GM19240 (cell line): Measurements from ENCODE around the gene KIF5A.
"Not testable (repeated sequence)": the region's sequence is repeated elsewhere in the genome, so short reads cannot be mapped to it uniquely, and the experiment has no call there.

Experiments
- DNase-seq: peaks from one replicate; pipeline ENCODE4 v3.0.0; 2011; ENCODE audit warnings: low spot score; ENCODE audit not compliant: insufficient read length

Gene KIF5A

DNA sequence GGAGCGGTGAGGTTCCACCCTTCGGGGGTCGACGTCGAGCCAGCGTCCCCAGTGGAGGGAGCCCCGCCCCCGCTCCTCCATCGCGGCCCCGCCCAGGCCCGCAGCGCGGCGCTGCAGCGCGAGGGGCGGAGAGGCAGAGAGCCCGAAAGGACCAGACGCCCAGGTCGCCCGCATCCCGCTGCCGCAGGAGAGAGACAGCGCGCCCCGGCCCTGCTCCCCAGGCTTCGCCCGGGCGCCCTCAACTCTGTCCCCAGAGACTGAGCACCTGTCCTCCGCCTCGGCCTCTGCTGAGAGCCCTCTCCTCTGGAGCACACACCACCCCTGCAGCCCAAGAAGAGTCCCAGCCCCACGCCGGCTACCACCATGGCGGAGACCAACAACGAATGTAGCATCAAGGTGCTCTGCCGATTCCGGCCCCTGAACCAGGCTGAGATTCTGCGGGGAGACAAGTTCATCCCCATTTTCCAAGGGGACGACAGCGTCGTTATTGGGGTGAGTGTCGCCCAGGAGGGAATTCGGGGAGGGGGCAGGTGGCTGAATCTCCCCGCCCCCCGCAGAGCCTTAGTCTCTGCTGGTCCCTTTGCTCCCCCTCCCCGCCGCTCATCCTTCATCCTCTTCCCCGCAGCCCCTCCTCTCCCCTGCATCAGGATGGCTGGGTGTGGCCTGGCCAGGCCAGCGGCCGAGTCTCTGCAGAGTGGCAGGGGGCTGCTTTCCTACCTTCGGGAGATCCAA is at the start of gene KIF5A:
Gene KIF5A (plus strand): TSS at position 136 of the 732 bp plus-strand sequence. CDS start 228 bp downstream, at position 364.
- DNase-seq: peak; percentile 29

DNA sequence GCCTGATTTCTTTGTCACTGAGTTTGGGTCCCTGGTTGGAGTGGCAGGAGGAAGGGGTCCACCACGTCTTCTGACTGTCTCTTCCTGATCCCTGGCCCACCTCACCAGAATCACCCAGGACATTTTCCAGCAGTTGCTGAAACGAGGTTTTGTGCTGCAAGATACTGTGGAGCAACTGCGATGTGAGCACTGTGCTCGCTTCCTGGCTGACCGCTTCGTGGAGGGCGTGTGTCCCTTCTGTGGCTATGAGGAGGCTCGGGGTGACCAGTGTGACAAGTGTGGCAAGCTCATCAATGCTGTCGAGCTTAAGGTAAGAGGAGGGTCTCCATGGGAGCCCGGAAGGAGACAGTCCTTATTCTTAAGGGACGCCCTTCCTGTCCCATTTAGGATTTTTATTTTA is 49.6 kb upstream of the KIF5A start:
- DNase-seq: no peak

DNA sequence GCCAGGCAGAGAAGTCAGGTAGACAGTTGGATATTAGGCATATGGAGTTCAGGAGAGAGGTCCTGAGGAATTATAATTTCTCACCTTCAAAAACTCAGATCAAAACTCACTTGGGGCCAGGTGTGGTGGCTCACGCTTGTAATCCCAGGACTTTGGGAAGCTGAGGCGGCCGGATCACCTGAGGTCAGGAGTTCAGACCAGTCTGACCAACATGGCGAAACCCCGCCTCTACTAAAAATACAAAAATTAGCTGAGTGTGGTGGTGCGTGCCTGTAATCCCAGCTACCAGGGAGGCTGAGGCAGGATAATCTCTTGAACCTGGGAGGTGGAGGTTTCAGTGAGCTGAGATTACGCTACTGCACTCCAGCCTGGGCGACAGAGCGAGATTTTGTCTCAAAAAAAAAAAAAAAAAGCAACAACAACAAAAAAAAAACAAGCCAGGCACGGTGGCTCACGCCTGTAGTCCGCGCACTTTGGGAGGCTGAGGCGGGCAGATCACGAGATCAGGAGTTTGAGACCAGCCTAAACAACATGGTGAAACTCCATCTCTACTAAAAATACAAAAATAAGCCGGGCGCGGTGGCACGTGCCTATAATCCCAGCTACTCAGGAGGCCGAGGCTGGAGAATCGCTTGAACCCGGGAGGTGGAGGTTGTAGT is 47.4 kb upstream of the KIF5A start:
- not testable (repeated sequence) for DNase-seq

DNA sequence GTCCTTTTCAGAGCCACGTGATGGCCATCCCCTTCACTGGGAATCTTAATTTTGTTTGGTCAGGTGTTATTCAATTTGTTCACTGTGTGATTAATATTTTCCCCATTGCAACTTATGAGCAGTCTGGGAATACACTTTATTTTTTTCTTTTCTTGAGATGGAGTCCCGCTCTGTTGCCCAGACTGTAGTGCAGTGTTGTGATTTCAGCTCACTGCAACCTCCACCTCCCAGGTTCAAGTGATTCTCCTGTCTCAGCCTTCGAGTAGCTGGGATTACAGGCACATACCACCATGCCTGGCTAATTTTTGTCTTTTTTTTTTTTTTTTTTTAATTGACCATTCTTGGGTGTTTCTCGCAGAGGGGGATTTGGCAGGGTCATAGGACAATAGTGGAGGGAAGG is 43.3 kb upstream of the KIF5A start:
- DNase-seq: not testable (repeated sequence)

DNA sequence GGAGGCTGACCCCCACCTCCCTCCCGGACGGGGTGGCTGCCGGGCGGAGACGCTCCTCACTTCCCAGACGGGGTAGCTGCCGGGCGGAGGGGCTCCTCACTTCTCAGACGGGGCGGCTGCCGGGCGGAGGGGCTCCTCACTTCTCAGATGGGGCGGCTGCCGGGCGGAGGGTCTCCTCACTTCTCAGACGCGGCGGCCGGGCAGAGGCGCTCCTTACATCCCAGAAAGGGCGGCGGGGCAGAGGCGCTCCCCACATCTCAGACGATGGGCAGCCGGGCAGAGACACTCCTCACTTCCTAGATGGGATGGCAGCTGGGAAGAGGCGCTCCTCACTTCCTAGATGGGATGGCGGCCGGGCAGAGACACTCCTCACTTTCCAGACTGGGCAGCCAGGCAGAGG is 42.0 kb upstream of the KIF5A start:
- DNase-seq: not testable (repeated sequence)

DNA sequence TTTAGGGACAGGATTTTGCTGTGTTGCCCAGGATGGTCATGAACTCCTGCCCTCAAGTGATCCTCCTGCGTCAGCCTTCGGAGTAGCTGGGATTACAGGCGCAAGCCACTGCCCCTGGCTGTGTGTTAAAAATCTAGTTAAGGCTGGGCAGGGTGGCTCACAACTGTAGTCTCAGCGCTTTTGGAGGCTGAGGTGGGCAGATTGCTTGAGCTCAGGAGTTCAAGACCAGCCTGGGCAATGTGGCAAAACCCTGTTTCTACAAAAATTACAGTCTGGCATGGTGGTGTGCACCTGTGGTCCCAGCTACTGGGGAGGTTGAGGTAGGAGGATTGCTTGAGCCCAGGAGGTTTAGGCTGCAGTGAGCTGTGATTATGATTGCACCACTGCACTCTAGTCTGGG is 38.7 kb upstream of the KIF5A start:
- DNase-seq: no peak

DNA sequence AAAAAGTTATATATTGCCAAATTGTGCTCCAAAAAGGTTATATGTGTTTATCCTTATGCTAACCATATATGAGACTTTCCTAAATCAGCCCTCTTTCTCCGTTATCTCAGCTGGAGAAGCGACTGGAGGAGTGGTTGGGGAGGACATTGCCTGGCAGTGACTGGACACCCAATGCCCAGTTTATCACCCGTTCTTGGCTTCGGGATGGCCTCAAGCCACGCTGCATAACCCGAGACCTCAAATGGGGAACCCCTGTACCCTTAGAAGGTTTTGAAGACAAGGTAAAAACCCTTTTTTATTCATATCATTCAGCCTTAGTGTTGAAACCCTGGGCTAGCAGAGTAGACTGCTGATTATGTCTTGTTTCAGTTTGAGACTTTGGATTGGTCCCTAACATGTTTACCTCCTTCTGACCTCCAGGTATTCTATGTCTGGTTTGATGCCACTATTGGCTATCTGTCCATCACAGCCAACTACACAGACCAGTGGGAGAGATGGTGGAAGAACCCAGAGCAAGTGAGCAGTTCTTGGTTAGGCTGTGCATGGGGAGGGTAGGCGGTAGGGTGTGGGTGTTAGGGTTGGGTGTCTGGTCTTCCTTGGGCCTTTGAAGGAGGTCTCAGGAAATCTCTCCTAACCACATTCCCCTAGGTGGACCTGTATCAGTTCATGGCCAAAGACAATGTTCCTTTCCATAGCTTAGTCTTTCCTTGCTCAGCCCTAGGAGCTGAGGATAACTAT is 38.1 kb upstream of the KIF5A start:
- no peak for DNase-seq

DNA sequence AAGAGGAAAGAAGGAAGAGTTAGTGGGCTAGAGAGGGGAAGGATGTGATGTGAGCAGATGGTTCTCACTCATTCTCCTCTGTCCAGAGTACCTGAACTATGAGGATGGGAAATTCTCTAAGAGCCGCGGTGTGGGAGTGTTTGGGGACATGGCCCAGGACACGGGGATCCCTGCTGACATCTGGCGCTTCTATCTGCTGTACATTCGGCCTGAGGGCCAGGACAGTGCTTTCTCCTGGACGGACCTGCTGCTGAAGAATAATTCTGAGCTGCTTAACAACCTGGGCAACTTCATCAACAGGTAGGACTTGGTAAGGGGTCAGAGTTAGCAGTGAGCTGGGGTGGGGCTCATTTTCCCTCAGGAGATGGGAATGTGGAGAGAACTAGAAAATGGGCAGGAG is 37.2 kb upstream of the KIF5A start:
- DNase-seq: no peak

DNA sequence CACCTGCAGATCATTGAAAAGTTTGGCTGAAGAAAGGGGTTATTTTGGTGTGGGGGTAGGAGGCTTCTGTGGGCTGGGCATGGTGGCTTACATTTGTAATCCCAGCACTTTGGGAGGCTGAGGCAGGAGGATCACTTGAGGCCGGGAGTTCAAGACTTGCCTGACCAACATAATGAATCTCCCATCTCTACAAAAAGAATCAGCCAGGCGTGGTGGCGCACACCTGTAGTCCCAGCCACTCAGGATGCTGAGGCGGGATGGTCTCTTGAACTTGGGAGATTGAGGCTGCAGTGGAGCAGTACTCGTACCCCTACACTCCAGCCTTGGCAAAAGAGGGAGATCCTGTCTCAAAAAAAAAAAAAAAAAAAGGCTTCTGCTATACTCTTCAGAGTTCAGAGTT is 36.6 kb upstream of the KIF5A start:
- DNase-seq: no peak

DNA sequence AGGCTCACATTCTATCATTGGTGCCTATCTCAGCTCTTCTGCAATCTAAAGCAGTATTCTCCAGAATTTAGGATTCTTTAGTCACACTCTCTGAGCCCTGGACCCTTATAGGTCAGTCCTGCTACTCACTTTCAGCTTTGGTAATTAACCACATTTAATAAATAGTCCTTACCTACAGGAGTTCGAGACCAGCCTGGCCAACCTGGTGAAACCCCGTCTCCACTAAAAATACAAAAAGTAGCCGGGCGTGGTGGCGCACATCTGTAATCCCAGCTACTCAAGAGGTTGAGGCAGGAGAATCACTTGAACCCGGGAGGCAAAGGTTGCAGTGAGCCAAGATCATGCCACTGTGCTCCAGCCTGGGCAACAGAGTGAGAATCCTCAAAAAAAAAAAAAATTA is 36.2 kb upstream of the KIF5A start:
- not testable (repeated sequence) for DNase-seq

DNA sequence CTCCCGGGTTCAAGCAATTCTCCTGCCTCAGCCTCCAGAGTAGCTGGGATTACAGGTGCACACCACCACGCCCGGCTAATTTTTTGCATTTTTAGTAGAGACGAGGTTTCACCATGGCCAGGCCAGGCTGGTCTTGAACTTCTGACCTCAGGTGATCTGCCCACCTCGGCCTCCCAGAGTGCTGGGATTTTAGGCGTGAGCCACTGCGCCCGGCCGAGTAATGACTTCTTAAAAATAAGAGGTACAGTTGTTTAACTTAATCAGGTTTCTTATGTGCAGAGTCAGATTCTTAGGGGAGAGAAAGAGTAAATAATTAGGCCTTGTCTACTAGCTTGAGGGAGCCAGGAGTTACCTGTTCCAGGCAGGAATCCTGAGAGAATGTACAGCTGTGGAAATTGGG is 35.6 kb upstream of the KIF5A start:
- DNase-seq: not testable (repeated sequence)

DNA sequence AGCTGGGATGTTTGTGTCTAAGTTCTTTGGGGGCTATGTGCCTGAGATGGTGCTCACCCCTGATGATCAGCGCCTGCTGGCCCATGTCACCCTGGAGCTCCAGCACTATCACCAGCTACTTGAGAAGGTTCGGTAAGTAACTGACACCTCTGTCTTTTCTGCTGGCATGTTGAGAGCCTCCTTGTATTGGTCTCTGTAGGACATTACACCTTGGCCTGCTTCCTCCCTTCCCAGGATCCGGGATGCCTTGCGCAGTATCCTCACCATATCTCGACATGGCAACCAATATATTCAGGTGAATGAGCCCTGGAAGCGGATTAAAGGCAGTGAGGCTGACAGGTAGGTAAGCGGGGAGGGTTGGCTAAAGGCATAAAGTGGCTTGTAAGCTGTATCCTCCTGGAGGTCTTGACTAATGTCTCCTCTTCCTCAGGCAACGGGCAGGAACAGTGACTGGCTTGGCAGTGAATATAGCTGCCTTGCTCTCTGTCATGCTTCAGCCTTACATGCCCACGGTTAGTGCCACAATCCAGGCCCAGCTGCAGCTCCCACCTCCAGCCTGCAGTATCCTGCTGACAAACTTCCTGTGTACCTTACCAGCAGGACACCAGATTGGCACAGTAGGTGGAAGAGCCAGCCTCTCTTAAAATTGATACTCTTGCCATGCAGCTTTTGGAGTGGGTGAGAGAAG is 35.0 kb upstream of the KIF5A start:
- DNase-seq: no peak

DNA sequence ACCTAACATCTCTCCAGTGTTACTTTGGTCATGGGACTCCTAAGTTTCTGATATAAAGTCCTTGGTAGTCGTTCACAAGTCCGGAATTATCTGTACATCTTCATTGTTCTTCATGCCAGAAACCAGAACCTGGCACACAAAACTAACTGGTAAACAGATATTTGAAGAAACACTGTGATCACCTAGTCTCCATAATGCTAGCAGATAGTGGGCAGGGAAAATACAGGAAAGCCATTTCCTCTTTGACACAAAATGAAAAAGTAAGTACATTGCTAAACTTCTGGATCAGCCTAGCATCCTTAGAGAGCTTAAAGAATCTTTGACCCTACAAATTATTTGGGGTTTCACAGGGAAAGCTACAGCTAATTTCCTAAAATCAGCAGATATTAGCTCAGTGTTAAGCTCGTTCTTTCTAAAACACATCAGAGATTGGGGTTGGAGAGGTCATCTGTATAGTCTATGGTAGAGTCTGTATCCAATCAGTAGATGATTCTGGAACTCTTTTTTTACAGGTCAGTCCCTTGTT is 34.4 kb upstream of the KIF5A start:
- DNase-seq: no peak

DNA sequence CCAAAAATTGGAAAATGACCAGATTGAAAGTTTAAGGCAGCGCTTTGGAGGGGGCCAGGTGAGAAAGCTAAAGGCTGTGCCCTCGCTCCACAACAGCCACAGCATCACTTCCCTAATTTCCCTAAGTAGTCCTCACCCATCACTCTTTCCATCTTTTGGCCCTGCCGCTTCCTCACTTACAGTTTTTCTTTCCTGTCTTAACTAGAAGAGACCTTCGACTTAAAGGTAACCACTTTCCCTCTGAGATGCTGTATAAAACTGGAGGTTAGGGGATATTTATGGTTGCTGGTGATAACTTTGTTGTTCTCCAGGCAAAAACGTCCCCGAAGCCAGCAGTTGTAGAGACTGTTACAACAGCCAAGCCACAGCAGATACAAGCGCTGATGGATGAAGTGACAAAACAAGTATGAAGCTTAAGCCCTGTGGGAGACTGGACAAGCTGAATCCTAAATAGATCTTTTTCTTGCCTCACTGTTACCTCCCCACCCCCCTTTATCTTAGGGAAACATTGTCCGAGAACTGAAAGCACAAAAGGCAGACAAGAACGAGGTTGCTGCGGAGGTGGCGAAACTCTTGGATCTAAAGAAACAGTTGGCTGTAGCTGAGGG is 33.8 kb upstream of the KIF5A start:
- no peak for DNase-seq

DNA sequence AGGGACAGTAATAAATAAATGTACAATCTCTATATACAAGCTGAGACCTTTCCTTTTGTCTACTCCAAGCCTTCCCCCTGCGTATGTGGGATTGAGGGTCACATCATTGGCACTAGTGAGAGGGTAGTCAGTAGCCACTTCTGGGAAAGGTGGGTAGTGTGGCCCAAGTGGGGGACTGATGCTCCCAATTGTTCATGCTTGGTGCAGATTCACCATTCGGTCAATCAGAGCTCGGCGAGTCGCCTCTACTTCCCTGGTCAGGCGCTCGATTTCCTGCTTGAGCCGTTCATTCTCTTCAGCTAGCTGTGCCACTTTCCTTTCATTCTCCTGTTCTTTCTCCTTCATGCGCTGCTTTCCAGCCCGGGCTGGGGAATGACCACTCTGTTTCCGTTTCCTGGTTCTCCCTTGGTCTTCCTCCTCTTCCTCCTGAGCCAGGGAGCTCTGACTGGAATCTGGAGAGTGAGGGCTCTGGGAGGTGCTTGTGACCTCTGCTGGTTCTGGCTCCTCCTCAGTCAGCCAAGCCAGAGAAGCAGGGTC is 33.2 kb upstream of the KIF5A start:
- DNase-seq: no peak

DNA sequence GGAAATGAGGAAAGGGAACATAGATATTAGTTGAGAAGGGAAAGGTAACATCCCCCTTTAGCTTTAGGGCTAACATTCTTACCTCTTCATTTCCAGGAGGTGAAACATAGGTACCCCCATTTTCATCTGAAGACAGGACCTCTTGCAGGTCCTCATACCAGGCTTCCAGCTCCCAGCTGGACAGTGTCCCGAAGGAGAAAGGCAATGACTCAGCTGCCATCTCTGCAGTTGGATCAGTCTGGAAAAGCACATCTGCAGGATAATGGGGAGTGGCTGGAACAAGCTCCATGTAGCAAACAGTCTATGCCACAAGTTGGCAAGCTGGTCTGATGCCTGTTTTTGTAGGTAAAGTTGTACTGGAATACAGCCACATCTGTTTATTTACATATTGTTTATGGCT is 32.7 kb upstream of the KIF5A start:
- no peak for DNase-seq

DNA sequence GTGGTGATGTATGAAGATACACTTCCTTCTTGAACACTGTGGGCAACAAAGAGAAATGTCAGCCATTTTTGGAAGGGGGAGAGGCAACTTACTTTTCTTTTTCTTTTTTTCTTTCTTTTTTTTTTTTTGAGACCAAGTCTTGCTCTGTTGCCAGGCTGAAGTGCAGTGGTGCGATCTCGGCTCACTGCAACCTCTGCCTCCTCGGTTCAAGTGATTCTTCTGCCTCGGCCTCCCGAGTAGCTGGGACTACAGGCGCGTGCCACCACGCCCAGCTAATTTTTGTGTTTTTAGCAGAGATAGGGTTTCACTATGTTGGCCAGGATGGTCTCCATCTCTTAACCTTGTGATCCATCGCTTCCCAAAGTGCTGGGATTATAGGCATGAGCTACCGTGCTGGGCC is 32.1 kb upstream of the KIF5A start:
- not testable (repeated sequence) for DNase-seq

DNA sequence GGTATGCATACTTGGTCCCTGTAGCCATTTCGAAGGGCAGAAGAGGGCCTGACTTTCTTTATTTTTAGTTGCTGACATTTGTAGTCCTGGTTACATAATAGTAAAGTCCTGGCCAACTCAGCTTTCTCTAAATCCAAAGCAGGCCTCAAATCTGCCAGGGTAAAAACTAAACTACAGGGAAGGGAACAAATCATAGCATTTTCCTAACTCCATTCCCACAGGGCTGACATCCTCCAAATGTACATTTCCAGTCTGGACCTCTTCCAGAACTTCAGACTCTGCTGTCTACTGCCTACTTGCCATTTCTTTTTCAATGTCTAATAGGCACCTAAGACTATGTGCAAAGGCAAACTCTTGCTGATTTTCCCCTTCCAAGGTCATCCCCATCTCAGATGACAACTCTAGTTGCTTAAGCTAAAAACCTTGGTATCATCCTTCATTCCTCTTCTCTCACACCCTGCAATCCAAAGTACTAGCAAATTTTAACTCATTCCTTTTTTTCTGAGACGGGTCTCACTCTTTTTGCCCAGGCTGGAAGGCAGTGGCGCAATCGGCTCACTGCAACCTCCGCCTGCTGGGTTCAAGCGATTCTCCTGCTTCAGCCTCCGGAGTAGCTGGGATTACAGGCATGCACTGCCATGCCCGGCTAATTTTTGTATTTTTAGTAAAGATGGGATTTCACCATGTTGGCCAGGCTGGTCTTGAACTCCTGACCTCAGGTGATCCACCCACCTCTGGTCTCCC is 31.5 kb upstream of the KIF5A start:
- no peak for DNase-seq

DNA sequence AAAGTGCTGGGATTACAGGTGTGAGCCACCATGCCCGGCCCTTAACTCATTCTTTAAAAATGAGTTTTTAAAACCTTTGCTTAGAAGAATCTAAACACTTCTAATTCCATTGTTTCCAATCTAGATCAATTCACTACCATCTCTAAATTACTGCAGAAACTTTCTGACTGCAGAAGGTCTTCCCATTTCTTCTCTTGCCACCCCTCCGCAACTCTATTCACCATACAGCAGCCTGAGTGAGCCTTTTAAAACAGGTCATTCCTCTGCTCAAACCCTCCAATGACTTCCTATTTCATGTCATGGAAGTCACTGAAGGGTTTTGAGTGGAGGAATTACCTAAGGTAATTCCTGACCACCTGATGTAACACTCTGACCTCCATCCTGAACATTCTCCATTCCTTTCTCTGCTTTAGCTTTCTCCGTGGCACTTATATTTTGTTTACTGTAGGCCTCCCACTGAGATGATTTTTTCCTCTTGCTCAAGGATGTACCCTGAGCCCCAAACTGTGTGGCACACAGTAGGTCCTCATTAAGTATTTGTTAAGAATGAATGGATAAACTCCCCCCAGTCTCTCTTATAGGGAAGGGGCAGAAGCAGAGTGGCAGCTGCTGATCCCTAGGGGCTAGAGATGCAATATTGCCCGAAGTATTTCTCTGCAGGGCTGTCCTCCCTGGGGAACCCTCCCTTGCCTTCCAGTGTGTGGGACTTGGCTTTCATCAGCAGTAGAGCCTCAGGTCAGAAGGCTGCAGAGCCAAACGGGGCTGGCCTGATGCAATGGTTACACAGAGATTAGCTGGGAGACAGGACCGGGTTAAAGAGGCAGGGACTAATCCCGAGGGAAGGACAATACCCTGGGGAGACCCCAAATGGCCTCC is 30.7 kb upstream of the KIF5A start:
- no peak for DNase-seq

DNA sequence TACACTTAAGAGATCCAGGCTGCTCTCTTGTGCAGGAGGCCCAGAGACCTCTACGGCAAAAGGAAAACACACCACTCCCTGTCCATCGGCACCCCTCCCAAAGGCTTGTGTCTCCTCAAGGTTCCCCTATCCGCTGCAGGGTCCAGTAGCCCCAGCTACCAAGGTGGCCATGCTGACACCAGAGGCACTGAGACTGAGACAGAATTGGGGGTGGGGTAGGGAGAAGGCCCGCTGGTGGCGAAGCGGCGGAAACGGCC is 30.1 kb upstream of the KIF5A start:
- no peak for DNase-seq
